ENCODE measurements around the gene UPF2.

UPF2 gene

DNA sequence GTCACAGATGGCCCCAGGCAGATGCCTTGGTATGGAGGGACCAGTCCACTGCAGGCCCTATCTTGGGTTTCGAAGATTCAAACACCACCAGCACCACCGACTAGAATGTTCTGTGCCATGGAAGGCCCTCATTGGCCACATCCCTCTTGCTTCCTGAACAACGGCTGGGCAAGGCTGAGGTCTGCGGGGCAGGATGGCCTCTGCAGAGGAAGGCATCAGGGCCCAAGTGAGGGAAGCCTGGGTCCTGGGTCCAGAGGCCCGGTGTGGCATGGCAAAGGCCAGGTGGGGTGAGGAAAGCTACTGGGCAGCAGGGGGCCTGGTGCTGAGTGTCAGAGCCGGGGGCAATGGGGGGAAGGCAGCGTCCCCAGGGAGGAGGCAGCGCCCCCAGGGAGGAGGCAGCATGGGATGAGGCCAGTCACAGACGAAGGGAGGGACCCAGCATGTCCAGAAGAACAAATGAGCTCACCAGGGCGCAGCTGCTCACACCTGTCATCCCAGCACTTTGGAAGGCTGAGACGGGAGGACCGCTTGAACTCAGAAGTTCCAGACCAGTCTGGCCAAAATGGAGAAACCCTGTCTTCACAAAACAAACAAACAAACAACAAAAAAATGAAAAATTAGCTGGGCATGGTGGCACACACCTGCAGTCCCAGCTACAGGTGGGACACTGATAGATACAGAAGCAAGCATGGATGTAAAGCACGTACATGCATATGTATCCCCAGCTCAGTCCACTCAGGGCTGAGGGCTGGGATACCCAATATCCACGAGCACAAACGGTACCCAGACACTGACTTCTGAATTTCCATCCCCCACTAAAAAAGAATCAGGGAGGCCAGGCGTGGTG is 155.0 kb downstream of the UPF2 start:
- no peak for DNase-seq (ENCODE audit: low read depth)
- H3K4me3 ChIP-seq (ENCODE audit: control insufficient read depth, low read depth, low read length): no peak overlapping the region
- TF ChIP-seq, protein P1, sequence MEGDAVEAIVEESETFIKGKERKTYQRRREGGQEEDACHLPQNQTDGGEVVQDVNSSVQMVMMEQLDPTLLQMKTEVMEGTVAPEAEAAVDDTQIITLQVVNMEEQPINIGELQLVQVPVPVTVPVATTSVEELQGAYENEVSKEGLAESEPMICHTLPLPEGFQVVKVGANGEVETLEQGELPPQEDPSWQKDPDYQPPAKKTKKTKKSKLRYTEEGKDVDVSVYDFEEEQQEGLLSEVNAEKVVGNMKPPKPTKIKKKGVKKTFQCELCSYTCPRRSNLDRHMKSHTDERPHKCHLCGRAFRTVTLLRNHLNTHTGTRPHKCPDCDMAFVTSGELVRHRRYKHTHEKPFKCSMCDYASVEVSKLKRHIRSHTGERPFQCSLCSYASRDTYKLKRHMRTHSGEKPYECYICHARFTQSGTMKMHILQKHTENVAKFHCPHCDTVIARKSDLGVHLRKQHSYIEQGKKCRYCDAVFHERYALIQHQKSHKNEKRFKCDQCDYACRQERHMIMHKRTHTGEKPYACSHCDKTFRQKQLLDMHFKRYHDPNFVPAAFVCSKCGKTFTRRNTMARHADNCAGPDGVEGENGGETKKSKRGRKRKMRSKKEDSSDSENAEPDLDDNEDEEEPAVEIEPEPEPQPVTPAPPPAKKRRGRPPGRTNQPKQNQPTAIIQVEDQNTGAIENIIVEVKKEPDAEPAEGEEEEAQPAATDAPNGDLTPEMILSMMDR (conservative IDR thresholded peaks at IDR 0.05; ENCODE audit: control insufficient read depth, insufficient read depth, low read depth, low read length): no peak

DNA sequence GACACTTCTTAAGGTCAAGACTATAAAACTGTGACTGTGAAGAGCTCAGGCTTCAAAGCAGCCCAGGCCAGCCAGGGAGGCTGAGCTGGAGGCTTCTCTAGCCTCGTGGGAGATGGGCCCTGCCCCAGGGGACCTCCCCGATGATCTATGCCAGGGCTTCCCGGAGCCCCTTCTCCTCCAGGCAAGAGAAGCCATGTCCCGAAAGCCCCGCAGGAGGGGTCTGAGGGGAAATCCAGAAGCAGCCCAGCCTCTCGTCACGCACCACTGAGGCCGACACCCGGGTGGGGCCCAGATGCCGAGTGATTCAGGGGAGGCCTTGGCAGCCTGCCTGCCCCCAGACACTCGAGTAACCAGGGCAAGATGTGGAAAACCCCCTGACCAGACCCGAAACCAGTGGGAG is 155.8 kb downstream of the UPF2 start:
- no peak overlapping the region for H3K4me3 ChIP-seq (ENCODE audit: control insufficient read depth, low read depth, low read length)
- TF ChIP-seq, protein P1 (conservative IDR thresholded peaks at IDR 0.05; ENCODE audit: control insufficient read depth, insufficient read depth, low read depth, low read length): no peak
- DNase-seq (ENCODE audit: low read depth): no peak

DNA sequence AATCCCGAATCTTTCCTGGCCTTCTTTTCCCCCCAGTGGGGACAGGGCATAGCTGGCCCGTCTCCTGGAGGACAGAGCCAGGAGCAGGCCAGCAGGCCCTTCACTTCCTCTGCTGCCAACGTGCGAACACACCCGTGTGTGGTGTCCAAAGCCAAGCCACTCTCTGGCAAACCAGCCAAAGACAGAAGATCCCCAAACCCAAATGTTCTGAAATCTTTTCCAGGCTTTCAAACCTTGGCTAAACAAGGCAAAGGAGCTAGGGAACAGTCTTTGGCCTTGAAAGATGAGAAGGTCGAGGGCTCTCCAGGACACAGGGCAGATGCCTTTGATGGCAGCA is 156.5 kb downstream of the UPF2 start:
- H3K4me3 ChIP-seq (ENCODE audit: control insufficient read depth, low read depth, low read length): no peak overlapping the region
- TF ChIP-seq, protein P1 (conservative IDR thresholded peaks at IDR 0.05; ENCODE audit: control insufficient read depth, insufficient read depth, low read depth, low read length): no peak

DNA sequence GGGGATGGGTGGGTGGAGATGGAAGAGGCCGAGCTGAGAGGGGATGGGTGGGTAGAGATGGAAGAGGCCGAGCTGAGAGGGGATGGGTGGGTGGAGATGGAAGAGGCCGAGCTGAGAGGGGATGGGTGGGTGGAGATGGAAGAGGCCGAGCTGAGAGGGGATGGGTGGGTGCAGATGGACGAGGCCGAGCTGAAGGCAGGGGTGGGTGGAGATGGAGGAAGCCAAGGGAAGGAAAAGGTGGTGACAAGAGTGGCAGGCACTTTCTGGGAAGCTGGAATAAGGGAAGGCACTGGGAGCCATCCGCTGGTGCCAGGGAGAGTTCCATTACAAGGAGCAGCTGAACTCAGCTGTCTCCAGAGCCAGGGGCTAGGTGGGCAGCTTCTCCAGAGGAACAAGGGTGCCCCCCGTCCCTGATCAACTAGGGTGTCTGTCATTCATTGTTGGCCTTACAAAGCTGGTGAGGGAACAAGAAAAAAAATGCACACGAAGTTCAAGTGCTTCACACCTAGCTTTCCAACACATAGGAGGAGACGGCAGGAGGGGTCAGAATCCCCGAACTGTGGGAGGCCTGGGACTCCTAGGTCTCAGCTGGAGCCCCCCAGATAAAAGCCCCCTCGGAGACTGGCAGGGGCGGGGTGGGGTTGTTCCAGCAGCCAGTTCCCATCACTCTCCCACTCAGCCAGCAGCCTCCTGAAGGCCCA is 157.0 kb downstream of the UPF2 start:
- DNase-seq (ENCODE audit: low read depth): no peak
- TF ChIP-seq, protein P1 (conservative IDR thresholded peaks at IDR 0.05; ENCODE audit: control insufficient read depth, insufficient read depth, low read depth, low read length): no peak
- no peak overlapping the region for H3K4me3 ChIP-seq (ENCODE audit: control insufficient read depth, low read depth, low read length)

More for the DNA sequence above, 156.5 kb downstream of the UPF2 start:
- DNase-seq (ENCODE audit: low read depth): no peak

DNA sequence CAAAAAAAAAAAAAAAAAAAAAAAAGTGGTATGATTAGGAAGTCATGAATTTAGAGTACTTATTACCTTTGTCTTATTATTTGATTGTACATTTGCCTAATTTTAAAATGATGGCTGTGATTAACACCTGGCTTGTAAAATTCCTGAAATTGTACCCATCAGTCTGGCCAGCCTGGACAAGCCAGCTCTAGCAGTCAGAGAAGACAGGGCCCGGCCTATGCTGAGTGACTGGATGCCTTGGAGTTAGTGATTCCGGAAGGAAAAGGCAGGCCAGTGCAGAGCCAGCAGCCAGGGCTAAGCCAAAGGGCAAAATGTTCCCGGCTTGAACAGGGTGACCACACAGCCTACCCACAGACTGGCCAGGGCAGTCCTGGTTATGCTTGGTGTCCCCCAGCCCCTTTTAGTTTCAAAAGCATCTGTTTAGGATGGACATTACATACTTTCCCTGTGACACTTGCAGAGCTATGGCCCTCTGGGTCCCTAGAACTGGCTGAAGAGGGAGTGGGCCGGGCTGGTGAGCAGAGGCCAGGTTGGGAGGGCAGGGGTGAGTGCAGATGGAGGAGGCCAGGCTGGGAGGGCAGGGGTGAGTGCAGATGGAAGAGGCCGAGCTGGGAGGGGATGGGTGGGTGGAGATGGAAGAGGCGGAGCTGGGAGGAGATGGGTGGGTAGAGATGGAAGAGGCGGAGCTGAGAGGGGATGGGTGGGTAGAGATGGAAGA is 157.7 kb downstream of the UPF2 start:
- DNase-seq (ENCODE audit: low read depth): no peak
- no peak overlapping the region for H3K4me3 ChIP-seq (ENCODE audit: control insufficient read depth, low read depth, low read length)
- TF ChIP-seq, protein P1 (conservative IDR thresholded peaks at IDR 0.05; ENCODE audit: control insufficient read depth, insufficient read depth, low read depth, low read length): no peak

DNA sequence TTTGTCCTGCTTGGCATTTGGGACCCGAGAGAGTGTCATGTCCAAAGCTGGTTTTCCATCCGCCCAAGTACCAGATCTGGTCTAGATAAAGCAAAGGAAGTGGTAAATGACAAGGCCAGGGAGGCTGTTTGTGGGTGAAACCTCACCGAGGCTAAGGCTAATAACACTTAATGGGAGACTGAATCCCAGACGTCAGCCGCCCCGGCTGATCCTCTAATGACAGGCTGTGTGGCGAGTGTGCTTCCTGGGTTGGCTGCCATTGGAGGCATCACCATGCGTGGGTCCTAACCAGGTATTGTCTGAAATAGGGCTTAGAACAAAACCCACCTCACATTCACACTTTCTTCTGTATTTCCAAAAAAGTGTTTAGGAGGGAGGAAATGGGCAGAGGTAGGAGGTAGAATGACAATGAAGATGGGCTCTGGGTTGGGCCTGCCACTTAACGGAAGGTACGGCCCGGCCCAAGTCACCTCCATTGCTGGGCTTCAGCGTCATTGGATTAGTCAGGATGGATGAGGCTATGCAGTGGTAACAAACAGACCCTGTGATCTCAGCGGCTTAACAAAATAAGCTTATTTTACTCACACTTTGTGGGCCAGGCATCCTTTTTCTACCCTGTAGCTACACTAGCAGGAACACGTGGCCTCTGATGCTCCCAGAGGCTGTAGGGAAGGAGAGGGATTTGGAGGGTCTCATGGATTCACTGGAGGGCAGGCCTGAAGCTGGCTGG is 159.8 kb downstream of the UPF2 start:
- no peak for DNase-seq (ENCODE audit: low read depth)
- no peak overlapping the region for H3K4me3 ChIP-seq (ENCODE audit: control insufficient read depth, low read depth, low read length)
- TF ChIP-seq, protein P1 (conservative IDR thresholded peaks at IDR 0.05; ENCODE audit: control insufficient read depth, insufficient read depth, low read depth, low read length): no peak
